ENCODE data around the gene CRABP2. TPM values are rescaled to one million over a fixed set of nuclear protein-coding genes. Genes with fewer than 3 reads are reported as not detected.
A peak's percentile ranks its signal among the peaks of the same experiment; 100 is the strongest.

Gene CRABP2
- total and polyA plus RNA-seq, 2 donors (not counting 1 experiment from before 2014, with no cell fraction given): 0.89 to 1.2 TPM

DNA sequence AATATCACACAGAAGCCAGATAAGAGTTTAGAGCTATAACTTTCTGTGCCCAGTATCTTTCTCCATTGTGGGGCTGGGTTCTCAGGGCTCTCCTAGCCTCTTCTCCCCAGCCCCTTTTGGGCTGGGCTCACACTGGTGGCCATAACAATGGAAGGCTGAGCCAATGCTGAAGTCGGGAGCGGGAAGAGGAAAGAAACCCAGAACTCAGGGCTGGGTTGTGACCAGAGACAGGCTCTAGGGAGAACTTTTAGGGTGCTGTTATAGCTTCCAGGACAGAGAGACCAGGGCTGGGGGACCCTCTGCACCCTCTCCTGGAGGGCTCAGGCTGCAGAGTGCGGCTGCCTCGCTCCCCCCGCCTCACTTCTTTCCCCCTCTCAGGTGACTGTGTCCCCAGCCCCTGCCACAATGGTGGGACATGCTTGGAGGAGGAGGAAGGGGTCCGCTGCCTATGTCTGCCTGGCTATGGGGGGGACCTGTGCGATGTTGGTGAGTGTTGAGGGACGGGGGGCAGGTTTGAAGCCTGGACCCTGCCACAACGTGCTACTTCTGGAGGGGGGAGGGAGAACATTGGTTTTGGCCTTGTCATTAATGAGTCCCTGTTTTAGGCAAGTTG lies 49.4 kb downstream of the CRABP2 start:
- peak overlapping the region; percentile 86 for H3K4me3 Mint-ChIP-seq

More for the DNA sequence above, 49.4 kb downstream of the CRABP2 start:
- 50% methylated on average over 8 of the region's 9 CpGs for WGBS (ENCODE audit: insufficient coverage)
- no peak for ATAC-seq (ENCODE audit: low read depth)
- H3K79me2 ChIP-seq (ENCODE audit: control insufficient read depth, insufficient read depth, low read length): no peaks in the 10 kb centered on the region
- H3K36me3 ChIP-seq (replicated peaks in 1 of 2; ENCODE audit: control extremely low read depth in 1 of 2, control insufficient read depth in 1 of 2, extremely low read depth in 1 of 2, insufficient read depth in 2 of 2, low read length in 1 of 2): no peaks in the 10 kb centered on the region
- DNase-seq: no peak
- no peak overlapping the region for H3K4me3 ChIP-seq (ENCODE audit: control extremely low read depth in 1 of 5, extremely low read depth in 1 of 5, insufficient read depth in 1 of 5, low read depth in 2 of 5, low read length in 4 of 5)
- H3K27me3 Mint-ChIP-seq: peaks cover 61% of the 10 kb centered on the region
- H3K9me3 Mint-ChIP-seq (ENCODE audit: insufficient read depth): no peaks in the 10 kb centered on the region
- H3K4me1 ChIP-seq (ENCODE audit: control insufficient read depth in 2 of 2, insufficient read depth in 2 of 2, low read length in 2 of 2): peaks cover 36 to 47% of the 10 kb centered on the region in 2 donors
- no peak overlapping the region for H3K9ac ChIP-seq (ENCODE audit: low read length)
- CTCF ChIA-PET: interaction anchor here (0.9 to 9.0 kb wide), 4 partner anchors 22 to 70 kb away, joined by 3 to 173 read pairs (median 5); partner anchors contain the start of genes HAPLN2 and NES
- no peaks in the 10 kb centered on the region for H4K20me1 ChIP-seq (ENCODE audit: control insufficient read depth, insufficient read depth, low read length, poor library complexity, severe bottlenecking)
- TF ChIP-seq EZH2 (IDR thresholded peaks at IDR 0.05; ENCODE audit: borderline replicate concordance, insufficient read depth, low read depth, low read length, poor library complexity, severe bottlenecking): no peak
- TF ChIP-seq, protein P1, sequence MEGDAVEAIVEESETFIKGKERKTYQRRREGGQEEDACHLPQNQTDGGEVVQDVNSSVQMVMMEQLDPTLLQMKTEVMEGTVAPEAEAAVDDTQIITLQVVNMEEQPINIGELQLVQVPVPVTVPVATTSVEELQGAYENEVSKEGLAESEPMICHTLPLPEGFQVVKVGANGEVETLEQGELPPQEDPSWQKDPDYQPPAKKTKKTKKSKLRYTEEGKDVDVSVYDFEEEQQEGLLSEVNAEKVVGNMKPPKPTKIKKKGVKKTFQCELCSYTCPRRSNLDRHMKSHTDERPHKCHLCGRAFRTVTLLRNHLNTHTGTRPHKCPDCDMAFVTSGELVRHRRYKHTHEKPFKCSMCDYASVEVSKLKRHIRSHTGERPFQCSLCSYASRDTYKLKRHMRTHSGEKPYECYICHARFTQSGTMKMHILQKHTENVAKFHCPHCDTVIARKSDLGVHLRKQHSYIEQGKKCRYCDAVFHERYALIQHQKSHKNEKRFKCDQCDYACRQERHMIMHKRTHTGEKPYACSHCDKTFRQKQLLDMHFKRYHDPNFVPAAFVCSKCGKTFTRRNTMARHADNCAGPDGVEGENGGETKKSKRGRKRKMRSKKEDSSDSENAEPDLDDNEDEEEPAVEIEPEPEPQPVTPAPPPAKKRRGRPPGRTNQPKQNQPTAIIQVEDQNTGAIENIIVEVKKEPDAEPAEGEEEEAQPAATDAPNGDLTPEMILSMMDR (IDR thresholded peaks at IDR 0.05): no peak
- H3K9me3 ChIP-seq (ENCODE audit: control extremely low read depth in 1 of 3, control insufficient read depth in 2 of 3, insufficient read depth in 1 of 3, low read length in 2 of 3): peaks cover 0 to 5% (median 0%) of the 10 kb centered on the region in 3 donors
- POLR2A ChIA-PET: no interaction called here
- no peak overlapping the region for H2AFZ ChIP-seq (ENCODE audit: insufficient read depth, low read depth, low read length, poor library complexity, severe bottlenecking)
- peak overlapping the region; percentile 92 for H3K4me2 ChIP-seq (replicated peaks; ENCODE audit: low read depth, low read length, poor library complexity, severe bottlenecking)
- peaks cover 51% of the 10 kb centered on the region for H3K4me1 Mint-ChIP-seq
- intact Hi-C loops (cut with micrococcal nuclease): loop anchor here (2.0 kb wide), 1 partner anchor 15 kb away; no protein-coding TSS in a partner anchor
- H3K27ac ChIP-seq (ENCODE audit: low read length in 2 of 2): no peak overlapping the region
- H3K27ac Mint-ChIP-seq: no peak overlapping the region
- H3K27me3 ChIP-seq (replicated peaks in 1 of 4; ENCODE audit: control extremely low read depth in 1 of 4, control insufficient read depth in 3 of 4, insufficient read depth in 4 of 4, low read length in 3 of 4): peaks cover 0 to 71% (median 37%) of the 10 kb centered on the region in 4 experiments
